Measurements from ENCODE around the gene ING2.

DNA sequence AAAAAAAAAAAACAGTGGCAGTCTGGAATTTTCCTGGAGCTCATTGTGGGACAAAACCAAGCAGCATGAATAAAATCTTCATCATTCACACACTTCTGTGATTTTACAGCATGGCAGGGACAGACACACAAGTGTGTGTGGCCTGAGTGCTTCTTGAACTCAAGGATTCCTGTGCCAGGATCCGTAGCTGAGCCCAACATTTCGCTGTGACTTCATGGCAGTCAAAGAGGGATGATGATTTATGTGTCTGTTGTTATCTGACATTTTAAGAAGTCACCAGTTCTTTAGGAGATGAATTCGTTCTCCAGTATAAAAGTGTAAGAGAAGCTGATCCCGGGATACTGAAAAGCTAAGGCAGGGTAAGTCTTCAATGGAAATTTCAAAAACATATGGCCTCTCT, 57.0 kb downstream of the ING2 start:
- no peak for TF ChIP-seq CTCF (IDR thresholded peaks at IDR 0.05)
- no peak for TF ChIP-seq POLR2A (IDR thresholded peaks at IDR 0.05)
- no peak for TF ChIP-seq POLR2AphosphoS5 (IDR thresholded peaks at IDR 0.05)

Data from upper lobe of left lung (tissue), 4 donors.